NCI-H510A (cell line): Measurements from ENCODE around the gene VPS13D.
"Not testable (repeated sequence)": the region's sequence is repeated elsewhere in the genome, so short reads cannot be mapped to it uniquely, and the experiment has no call there.

Experiments
- DNase-seq: peaks from one replicate; lab custom pipeline; 2025; lab: John Stamatoyannopoulos, UW

Gene VPS13D

DNA sequence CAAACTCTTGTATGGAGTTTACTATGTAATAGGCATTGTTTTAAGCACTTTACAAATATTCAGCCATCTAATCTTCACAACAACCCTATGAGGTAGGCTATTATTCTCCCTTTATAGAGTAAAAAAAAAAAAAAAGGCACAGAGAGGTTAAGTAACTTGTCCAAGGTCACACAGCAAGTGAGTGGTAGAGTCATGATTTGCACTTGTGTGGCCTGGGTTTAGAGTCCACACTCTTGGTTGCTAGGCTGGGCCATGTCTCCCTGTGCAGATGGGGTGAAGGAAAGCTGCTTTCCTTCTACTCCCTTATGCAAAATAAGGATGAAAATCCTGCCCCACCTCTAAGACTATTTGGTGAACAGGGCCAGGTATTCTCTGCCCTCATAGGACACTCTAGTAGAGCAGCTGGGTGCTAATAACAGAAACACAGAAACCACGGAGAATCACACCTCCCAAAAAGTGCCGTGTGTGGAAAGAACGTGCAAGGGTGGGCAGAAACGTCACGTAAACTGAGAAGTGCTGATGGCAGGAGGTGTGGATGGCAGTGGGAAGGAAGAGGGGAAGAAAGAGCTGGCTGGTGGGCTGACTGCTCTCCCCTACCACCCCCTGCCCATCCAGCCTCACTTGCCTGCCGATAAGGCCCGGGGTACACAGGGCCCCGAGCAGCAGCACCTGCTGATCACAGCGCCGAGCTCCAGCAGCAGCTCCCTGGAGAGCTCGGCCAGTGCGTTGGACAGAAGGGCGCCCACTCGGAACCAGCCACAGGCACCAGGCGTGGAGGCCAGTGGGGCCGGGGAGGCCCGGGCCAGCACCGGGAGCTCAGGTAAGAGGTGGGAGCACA is 28.3 kb upstream of the VPS13D start:
- no peak for DNase-seq

DNA sequence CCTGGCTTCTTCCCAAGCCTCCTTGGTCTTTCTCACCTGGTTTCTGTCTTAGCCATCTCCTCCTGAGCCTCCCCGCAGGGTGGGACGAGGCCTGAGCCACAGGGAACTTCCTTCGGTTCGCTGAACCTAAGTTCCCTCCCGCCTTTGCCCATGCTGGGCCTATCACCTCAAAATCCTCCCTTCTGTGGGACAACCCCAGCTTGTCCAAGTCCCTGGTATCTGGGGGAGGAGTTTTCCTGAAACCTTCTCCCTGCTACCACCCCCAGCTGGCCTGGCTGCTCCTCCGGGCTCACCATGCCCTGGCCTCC is 27.7 kb upstream of the VPS13D start:
- no peak for DNase-seq

DNA sequence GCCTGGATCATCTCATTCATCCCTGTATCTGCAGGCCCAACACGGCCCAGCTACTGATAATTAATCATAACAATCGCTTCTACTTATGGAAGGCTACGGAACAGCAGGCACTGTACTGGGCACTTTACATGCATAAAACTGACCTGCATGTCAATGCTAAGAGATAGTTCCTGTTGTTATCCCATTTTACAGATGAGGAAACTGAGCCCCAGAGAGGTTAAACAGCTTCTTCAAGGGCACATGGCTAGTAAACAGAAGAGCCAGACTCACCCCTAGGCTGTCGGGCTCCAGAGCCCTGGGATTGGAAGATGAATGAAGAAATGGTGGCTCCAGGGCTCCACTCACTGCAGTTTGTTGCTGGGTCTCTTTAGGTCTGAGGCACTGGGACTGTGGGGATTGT is 27.3 kb upstream of the VPS13D start:
- DNase-seq, result no peak

DNA sequence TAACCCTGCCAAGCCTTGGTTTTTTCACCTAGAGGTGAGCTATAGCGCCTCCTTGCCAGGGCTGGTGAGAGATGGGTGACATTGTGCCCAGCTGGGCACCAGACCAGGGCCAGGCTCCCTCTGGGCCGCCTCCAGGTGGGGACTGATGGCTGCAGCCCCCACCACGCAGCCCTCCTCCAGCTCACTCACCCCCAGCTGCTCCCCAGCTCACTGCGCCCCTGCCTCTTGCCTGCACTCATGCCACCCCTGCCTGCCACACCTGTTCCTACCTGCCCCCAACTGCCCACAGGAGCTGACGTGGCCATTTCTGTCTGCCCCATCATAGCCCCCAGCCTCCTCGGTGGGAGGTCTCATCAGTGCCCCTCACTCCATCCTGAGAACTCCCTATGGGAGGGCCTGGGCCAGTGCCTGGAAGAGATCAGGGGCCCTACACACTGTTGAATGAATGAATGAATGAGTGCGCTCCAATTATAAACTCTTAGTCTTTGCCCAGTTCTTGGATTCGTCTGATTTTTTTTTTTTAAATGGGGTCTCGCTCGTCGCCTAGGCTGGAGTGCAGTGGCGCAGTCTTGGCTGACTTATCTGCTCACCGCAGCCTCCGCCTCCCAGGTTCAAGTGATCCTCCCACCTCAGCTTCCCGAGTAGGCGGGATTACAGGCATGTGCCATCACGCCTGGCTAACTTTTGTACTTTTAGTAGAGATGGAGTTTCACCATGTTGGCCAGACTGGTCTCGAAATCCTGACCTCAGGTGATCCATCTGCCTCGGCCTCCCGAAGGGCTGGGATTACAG is 26.4 kb upstream of the VPS13D start:
- DNase-seq, result no peak

DNA sequence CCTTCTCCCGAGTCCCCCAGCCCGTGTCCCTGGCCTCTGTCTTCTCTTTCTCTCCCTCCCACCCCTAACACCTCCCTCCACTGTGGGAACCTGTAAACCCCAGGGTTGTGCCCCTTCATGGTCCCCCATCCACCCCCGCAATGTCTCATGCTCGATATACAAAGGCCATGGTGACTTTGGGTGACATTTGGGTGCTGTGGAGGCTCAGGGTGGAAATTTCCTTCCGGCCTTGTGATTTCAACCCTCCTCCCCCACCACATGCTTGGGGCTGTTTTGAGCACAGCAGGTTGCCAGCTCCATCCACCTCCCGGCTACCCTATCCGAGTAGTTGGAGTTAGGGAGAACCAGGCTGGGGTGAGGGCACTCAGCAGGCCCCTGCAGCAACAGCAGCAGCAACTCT is 25.7 kb upstream of the VPS13D start:
- no peak for DNase-seq

DNA sequence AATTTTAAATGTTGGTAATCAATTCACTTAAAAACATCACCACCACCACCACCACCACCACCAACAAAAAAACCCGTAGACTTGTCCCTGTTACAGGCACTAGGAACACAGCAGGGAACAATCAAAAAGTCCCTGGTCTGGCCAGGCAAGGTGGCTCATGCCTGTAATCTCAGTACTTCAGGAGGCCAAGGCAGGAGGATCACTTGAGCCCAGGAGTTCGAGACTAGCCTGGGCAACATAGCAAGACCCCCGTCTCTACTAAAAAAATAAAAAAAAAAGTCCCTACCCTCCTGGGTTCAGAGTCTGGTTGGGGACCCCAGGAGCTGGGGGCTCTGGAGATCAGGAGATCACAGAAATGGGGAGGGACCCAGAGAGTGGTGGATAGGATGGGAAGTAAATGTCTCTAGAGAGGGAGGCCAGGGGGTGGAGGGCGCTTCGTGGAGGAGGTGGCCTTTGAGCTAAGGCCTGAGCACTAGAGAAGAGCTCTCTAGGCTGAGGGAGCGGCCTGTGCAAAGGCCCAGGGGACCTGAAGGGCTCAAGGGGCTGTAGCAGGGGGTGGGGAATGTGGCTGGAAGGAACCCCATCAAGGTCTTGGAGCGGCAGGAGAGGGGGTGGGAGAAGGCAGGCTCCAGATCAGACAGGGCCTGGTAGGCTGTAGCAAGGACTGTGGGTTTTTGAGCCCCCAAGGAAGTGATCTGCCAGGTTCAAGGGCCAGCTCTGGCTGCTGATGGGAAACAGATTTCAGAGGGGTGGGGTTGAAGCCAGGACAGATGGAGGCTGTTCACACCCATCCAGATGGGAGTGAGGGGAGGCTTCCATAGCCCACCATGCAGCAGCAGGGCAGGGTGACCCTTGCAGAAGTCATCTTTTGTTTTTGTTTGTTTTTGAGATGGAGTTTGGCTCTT is 24.8 kb upstream of the VPS13D start:
- DNase-seq, result no peak

DNA sequence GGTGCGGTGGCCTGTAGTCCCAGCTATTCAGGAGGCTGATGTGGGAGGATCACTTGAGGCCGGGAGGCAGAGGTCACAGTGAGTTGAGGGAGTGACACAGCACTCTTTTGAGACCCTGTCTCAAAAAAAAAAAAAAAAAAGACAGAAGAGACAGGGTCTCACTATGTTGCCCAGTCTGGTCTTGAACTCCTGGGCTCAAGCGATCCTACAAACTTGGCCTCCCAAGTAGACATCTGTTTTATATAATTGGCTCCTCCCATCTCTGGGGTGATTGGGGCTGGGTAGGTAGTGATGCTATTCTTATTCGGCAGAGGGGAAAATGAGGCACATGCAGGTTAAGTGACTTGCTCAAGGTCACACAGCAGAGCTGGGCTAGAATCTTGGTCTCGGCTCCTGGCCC is 23.6 kb upstream of the VPS13D start:
- DNase-seq, result no peak

DNA sequence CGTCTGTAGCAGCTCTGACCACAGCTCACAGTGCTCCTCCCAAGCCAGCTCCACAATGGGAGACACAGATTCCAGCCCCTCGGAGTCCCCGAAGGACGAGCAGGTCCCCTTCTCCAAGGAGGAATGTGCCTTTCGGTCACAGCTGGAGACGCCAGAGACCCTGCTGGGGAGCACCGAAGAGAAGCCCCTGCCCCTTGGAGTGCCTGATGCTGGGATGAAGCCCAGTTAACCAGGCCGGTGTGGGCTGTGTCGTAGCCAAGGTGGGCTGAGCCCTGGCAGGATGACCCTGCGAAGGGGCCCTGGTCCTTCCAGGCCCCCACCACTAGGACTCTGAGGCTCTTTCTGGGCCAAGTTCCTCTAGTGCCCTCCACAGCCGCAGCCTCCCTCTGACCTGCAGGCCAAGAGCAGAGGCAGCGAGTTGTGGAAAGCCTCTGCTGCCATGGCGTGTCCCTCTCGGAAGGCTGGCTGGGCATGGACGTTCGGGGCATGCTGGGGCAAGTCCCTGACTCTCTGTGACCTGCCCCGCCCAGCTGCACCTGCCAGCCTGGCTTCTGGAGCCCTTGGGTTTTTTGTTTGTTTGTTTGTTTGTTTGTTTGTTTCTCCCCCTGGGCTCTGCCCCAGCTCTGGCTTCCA is 22.9 kb upstream of the VPS13D start:
- no peak for DNase-seq

DNA sequence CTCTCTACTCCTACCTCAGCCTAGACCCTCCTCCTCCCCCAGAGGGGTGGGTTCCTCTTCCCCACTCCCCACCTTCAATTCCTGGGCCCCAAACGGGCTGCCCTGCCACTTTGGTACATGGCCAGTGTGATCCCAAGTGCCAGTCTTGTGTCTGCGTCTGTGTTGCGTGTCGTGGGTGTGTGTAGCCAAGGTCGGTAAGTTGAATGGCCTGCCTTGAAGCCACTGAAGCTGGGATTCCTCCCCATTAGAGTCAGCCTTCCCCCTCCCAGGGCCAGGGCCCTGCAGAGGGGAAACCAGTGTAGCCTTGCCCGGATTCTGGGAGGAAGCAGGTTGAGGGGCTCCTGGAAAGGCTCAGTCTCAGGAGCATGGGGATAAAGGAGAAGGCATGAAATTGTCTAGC is 21.6 kb upstream of the VPS13D start:
- DNase-seq, result no peak

DNA sequence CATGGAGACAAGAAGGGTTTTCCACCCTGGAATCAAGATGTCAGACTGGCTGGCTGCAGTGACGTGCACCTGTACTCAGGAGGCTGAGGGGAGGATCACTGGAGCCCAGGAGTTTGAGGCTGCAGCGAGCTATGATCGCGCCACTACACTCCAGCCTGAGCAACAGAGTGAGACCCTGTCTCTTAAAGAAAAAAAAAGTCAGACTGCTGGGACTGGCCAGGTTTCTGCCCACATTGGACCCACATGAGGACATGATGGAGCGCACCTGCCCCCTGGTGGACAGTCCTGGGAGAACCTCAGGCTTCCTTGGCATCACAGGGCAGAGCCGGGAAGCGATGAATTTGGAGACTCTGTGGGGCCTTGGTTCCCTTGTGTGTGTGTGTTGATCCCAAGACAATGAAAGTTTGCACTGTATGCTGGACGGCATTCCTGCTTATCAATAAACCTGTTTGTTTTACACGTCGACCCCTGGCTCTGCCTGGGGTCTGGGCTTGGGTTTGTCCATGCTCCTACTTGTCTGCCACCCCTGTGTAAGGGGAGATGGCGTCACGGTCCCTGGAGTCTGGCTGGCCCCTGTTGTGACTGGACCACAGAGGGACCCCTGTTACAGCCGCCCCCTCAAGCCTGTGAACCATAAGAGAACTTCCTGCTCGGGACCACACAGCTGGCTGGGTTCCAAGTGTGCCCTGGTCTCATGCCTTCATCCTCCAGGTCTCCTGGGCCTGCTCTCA is 20.9 kb upstream of the VPS13D start:
- DNase-seq, result peak; percentile 34

DNA sequence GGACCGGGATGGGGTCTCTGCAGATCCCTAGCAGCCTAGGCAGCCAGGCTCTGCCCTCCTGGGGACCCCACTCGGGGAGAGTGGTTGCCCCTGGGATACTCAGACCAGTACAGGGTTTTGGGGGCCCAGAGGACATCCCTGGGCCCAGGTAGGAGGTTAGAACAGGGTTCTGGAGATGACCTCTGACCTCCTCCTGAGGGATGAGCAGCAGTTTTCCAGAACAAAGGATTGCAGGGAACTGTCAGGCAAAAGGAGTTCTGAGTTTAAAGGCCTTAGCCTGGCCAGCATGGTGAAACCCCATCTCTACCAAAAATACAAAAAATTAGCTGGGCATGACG is 20.4 kb upstream of the VPS13D start:
- no peak for DNase-seq

DNA sequence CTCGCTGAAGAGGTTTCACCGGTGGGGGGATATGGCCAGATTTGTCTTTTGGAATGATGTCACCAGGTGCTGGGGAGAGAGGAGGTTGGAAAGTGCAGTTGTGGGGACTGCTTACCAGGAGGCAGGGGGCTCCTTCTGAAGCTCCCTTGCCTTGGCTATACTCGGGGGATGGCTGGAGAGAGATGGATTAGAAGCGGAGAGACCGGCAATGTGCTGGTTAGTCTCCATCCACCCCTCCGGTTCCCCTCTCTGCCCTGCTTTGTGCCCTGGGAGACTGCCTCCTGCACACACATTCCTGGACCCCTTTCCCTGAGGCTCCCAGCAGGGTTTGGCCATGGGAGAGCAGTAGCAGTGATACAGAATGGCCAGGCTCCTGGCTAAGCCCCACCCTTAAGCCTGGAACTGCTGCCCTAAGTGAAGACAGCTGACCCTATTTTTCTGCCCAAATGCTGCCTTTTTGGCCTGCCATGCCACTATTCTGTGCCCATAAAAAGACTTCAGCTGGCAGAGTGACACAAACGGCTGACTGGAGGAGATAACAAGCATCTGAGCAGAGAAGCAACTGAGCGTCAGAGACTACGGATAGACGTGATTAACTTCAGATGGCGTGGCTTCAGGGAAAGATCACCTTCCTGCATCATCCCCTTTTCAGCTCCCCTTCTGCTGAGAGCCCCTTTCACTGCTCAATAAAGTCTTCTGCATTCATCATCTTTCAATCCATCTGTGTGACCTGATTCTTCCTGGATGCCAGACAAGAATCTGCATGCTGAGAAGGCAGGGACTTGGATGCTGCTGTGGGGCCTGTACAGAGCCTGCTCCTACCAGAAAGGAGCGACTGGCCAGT is 14.5 kb upstream of the VPS13D start:
- DNase-seq, result no peak

DNA sequence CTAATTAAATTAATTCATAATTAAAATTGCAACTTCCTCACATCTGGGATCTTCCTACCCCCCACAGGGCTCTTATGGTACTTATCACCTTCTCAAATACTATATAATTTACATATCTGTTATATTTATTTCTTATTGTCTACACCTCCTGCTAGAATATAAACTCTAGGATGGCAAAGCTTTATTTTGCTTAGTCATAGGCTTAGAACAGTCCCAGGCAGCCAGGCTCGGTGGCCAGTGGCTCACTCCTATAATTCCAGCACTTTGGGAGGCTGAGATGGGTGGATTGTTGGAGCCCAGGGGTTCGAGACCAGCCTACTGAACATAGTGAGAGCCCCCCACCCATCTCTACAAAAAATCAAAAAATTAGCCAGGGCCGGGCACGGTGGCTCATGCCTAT is 10.0 kb upstream of the VPS13D start:
- DNase-seq, result no peak

DNA sequence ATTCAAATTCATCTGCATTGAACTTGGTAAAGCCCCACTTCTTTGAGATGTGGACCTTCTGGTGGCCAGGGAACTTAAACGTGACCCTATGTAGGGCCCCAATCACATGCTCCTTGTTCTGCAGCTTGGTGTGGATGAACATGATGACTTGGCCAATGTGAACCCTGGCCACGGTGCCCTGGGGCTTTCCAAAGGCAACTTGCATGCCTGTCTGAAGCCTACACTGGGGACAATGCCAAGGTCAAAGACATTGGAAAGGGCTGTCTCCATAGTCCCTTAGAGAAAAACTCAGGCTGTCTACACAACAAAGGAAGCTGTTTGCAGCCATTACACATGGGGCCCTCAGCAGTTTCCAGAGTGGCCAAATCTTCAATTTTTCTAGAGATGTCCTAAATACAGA is 8.9 kb upstream of the VPS13D start:
- DNase-seq, result no peak

DNA sequence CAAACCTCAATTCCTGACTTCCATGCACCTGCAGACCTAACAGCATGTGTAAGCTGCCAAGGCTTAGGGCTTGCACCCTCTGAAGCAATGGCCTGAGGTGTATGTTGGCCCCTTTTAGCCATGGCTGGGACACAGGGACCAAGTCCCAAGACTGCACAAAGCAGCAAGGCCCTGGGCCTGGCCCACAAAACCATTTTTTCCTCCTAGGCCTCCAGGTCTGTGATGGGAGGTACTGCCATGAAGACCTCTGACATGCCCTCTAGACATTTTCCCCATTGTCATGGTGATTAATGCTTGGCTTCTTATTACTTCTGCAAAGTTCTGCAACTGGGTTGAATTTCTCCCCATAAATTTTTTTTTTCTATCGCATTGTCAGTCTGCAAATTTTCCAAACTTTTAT is 7.1 kb upstream of the VPS13D start:
- not testable (repeated sequence) for DNase-seq

DNA sequence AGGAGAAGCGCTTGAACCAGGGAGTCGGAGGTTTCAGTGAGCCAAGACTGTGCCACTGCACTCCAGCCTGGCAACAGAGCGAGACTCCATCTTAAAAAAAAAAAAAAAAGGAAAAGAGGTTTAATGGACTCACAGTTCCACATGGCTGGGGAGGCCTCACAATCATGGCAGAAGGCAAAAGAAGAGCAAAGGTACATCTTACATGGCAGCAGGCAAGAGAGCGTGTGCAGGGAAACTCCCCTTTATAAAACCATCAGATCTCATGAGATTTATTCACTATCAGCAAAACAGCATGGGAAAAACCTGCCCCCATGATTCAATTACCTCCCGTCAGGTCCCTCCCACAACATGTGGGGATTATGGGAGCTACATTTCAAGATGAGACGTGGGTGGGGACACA is 5.7 kb upstream of the VPS13D start:
- not testable (repeated sequence) for DNase-seq

DNA sequence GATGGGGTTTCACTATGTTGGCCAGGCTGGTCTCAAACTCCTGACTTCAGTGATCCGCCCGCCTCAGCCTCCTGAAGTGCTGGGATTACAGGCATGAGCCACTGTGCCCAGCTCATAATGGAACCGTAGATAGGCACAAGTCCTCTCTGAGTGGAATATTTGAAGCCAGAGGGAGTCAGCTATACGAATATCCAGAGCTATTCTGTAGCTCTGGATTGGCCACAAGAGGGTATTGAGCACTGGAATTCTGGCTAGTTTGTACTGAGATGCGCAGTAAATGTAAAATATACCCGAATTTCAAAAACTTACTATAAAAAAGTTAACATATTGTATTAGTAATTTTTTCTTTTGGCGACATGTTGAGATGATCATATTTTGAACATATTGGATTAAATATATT is 851 bp upstream of the VPS13D start:
- DNase-seq, result no peak

DNA sequence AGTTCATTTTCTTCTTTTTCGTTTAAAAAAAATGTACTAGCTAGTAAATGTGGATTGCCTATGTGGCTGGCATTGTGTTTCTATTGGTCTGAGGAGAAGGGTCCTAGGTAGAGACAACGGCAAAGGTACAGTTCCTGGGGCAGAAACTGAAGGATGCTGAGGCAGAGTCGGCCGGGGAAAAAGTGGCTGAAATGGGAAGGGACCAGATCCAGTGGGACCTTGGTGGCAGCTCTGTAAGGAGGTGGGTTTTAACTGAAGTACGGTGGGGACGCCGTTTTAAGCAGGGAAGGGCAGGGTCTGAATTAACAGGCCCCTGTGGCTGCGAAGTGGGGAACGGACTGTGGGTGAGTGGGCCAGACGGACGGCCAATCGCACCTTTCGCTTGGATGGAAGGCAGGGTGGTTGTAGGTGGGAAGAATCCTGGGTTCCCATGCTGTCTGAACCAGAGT is 420 bp upstream of the VPS13D start:
- DNase-seq, result no peak

DNA sequence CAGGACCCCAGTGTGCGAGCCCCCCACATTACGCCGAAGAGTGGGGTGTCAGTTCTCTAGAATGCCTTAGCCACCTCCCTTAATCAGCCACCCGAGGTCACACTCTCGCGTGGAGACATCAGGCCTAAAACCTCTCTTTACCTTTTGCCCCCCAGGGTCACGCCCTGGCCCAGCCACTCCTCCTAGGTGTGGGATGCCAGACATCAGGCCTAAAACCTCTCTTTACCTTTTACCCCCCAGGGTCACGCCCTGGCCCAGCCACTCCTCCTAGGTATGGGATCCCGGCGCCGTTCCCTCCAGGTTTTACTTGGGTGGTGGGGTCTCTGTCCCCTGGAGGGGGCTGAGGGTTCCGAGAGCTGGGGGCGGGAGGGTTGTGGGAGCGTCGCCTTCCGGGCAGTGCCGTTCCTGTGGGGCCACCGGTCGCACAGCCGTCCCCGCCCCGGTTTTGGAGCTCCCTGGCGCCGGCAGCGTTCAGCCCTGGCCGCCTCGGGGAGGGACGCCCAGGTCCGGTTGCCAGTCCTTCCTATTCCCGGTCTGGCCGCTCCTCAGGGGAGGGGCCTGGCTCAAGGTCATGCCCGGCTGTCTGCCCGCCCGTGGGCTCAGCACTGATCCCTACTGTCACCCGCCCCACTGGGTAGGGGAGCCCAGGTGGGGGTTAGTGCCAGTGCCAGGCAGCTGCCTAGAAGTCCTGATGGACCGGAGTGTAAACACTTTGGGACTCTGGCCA is 882 bp downstream of the VPS13D start:
- no peak for DNase-seq

DNA sequence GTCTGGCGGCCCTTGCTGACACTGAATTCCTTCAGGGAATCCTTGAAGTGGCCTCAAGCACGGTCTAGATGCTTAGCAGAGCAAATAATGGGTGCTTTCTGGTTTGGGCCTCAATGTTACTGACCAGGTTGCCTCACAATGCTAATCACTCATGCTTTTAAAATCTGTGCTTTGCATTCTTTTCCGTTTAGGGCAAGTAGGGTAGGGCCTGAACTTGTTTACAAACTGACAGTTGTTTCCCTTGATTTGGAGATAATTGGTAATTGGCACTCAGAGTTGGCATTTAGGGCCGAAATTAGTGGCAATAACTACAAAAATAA is 1.4 kb downstream of the VPS13D start:
- DNase-seq, result no peak
